ENCODE measurements around the gene DHRS7B.

The DHRS7B gene

DNA sequence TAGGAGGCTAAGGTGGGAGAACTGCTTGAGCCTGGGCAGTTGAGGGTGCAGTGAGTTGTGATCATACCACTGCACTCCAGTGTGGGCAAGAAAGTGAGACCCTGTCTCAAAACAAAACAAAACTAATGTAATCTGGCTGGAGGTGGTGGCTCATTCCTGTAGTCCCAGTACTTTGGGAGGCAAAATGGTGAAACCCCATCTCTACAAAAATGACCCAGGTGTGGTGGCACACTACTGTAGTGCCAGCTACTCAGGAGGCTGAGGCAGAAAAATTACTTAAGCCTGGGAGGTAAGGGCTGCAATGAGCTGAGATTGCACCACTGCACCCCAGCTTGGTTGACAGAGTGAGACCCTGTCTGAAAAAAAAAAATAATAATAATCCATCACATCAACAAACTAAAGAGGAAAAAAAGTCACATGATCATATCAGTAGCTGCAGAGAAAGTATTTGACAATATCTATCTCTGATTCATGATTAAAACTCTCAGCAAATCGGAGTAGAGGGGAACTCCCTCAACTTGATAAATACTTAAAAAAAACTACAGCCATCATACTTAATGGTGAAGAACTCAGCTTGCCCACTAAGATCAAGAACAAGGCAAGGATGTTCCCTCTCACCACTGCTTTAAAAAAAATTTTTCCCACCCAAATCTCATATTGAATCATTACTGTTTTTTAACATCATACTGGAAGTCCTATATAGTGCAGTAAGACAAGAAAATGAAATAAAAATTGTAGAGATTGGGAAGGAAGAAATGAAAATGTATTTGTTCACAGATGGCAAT lies 31.0 kb downstream of the DHRS7B start:
- no peak for DNase-seq (ENCODE audit: low read depth)

DNA sequence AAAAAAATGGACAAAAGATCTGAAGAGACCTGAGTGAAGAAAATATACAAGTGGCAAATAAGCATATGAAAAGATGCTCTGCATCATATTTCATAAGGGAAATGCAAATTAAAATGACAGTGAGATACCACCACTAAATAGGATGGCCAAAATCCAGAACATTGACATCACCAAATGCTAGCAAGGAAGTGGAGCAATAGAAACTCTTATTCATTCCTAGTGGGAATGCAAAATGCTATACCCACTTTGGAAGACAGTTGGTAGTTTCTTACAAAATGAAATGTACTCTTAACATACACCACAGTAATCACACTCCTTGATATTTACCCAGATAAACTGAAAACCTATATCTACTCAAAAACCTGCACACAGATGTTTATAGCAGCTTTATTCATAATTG lies 33.6 kb downstream of the DHRS7B start:
- no peak for DNase-seq (ENCODE audit: low read depth)

DNA sequence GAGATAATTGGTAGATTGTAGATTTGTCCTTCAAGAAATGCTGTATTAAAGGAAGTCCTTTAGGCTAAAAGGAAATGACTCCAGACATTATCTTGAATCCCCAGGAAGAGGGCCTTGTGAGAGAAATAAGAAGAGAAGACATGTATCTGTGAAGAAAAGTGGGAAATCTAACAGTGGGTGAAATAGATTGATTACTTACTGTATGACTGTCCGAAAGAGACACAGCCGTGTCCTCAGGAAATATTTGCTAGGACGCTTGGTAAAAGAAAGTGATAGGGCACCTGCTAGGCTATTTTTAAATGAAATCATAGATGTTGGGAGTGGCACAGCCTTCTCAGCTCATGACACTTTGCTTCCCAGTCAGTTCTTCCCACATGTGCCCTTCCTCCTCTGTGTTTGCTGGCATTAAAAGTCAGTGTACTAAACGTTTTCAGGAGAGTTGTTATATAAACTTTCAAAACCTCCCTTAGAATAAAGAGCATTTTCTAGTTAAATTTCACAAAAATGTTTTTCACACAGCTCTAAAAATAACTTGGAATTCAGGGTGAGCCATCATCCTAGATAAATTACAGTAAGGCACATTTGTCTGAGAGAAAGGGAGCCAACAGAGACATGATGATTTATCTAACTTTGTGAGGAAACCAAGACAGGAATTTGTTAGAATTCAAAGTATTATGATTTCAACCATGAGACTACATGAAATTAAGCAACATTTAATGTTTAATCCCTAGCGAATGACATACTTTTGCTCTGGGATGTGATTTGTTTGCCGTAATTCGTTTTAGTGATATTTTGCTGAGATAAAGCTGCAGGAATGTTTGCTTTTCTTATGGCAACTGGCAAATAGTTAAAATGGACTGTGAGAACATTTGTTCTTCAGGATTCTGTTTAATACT lies 35.0 kb downstream of the DHRS7B start:
- DNase-seq (ENCODE audit: low read depth) = no peak

DNA sequence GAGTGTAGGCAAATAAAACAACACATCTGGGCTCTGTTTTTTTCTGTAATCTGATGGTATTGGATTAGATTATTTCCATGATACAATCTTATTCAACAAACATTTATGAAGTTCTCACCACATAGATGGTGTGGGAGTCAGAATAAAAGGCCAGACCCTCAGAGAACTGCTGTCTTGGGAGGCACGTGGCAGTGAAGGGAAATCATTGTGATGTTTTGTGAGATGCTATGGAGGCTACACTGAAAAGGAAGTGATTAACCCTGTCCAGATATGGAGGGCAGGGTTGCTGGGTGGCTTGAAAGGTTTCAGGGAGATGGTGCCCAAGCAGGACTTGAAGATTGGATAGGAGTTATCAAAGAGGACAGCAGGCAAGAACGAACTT lies 35.6 kb downstream of the DHRS7B start:
- DNase-seq (ENCODE audit: low read depth) = no peak

DNA sequence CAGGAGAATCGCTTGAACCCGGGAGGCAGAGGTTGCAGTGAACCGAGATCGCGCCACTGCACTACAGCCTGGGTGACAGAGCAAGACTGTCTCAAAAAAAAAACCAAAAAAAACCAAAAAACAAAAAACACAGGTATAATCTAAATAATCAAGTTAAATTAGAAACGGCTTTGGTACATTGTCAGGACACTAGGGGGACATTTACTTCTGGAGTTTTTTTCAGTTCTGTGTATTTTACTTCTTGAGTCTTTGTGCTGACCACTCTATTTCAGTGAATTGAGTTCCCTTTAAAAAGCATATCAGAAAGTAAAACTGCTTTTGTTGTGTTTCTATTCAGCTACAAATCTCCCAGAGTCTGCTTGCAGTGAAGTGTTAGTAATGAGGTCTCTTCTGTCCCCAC lies 36.3 kb downstream of the DHRS7B start:
- no peak for DNase-seq (ENCODE audit: low read depth)

DNA sequence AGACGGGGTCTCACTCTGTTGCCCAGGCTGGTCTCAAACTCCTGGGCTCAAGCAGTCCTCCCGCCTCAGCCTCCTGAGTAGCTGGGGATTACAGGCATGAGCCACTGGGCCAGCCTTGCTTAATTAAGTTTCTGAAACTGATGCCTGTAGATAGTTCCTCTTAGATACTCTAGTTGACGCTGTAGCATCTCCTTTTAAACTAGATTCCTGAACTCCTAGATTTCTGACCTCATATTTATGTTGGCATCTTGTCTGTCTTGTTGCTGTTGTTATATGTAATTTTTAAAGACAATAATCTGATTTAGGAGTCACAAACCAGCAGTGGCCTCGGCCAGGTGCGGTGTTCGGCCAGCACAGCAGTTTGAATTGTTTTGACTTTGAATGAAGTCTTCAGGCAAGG lies 37.5 kb downstream of the DHRS7B start:
- DNase-seq (ENCODE audit: low read depth) = no peak

DNA sequence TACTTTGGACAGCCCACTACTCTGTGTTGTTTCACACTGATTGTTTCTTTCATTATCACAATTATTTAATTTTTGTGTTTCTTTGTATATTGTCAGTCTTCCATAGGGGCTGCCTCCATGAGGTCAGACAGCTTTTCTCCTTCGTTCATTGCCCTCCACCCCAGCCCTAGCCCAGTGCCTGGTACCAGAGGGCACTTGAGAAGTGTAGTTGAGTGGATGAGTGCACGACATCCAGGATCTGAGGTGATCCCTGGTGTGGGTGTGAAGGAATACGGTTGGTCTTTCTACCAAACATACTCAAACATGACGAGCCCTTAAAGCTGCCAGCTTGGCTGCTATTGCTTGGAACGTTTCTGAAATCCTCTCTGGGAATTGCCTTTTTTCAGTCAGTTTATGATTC lies 37.9 kb downstream of the DHRS7B start:
- DNase-seq (ENCODE audit: low read depth) = no peak

DNA sequence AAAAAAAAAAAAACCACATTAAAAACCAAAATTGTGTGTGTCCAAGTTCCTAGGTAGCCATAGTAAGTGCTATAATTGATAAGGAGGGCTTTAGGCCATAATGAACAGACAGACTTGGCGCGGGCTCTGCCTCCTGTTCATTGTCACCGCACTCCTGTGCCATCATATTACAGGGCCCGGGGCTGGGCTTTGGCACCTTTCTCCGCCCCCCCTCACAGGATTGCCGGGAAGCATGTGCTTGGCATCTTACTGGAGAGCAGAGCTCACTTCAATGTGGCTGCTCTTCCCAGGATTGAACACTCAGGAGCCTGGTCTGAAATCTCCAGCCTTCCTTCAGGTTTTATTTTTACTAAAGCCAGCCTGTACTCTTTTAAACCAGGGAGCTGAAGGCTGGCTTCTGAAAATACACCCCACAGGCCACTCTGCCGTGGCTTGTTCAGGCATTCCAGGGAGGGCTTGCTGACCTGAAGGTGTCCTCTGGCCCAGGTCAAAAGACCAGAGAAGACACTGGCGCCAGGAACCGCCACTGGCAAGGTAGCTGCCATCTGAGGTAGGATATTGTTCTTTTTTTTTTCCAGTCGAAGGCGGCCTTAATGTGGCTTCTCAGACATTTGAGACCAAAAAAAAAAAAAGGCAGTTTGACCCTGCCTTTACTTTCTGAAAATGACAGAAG lies 39.3 kb downstream of the DHRS7B start:
- DNase-seq (ENCODE audit: low read depth) = no peak

DNA sequence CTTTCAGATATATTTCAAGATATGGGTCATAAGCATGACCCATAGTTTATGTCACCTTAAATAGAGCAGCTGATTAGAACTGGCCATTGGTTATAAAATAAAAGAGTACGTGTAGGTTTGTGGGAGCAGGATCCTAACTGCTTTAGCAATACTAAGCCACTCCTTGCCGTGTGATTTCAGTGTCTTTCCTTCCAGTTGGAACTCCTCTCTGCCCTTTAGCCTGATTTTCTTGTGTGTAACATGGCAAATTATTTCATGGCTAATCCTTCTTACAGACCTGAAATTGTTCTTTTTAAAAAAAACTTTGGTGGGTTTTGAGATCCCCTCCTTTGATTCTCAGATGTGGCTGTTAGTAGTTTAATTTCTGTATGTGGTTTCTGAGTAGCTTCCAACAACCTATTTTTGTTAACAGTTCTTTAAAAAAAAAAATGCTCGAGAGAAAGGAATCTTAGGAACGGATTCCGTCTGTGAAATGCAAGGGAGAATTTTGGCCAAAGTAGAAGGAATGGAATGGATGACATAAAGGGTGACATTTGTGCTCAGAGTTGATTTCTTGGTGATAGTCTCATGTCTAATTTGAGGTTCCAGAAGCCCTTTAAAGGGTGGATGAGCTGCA lies 39.9 kb downstream of the DHRS7B start:
- no peak for DNase-seq (ENCODE audit: low read depth)

DNA sequence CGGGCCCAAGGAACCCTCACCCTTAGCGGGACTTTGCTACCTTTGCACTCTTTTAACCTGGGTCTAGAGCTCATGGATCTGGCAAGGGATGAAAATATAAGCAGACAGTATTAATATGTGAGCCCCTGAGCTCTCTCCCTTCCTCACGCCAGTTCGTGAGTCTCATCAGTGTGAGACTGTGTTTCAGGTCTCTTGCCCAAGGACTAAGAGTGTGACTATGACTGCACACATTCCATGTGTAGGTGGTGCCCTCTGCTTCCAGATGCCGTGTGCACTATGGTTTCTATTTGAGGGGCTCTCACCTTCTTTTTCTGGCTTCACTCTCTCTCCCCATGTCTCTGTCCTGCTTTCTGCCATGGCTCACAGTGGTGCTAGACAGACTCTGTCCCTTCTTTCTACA lies 40.5 kb downstream of the DHRS7B start:
- DNase-seq (ENCODE audit: low read depth) = no peak

DNA sequence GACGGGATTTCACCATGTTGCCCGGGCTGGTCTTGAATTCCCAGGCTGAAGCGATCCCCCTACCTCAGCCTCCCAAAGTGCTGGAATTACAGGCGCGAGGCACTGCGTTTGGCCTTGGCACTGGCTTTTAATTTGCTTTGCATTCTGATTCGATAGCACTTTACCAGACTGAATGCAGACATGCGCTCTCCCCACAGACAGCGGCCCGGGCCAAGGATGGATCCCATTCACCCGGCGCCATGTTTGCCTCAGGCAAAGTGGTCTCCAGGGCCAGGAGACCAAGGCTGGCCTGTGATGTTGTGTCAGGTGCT lies 41.7 kb downstream of the DHRS7B start:
- no peak for DNase-seq (ENCODE audit: low read depth)

DNA sequence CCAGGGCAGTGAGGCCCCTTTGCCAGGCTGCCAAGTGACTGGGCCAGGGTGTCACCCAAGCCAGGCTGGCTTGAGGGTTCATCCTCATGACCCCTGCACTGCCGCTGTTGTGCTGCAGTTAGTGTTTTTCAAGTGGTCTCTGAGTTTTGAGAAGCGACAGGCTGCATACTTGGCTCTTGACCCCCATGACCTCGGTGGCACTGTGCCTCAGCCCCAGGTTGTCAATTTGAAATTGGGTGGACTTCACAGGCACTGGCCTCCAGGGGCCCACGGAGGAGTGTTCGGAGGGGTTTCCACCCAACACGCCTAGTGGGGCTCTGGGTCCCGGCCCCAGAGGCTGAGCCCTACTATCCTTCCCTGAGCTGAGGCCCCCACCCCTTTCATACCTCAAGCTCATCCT lies 42.7 kb downstream of the DHRS7B start:
- no peak for DNase-seq (ENCODE audit: low read depth)

DNA sequence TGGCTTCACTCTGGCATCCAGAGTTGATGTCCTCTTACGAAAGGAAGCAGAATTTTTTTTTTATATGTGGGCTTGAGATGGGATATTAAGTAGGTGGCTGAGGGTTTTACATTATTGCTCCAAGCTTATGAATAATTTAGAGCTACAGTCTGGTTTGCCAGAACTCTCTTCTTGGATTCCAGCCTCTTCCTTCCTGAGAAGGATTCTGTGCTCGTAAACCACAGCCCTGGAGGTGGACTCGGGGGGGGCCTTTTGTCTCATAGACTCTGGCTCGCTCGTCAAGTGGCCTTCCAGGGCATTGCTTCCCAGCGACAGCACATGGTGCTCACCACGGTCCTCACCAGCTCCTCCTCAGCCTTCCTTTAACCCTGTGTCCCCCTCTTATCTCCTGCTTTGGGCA lies 44.0 kb downstream of the DHRS7B start:
- DNase-seq (ENCODE audit: low read depth) = no peak

DNA sequence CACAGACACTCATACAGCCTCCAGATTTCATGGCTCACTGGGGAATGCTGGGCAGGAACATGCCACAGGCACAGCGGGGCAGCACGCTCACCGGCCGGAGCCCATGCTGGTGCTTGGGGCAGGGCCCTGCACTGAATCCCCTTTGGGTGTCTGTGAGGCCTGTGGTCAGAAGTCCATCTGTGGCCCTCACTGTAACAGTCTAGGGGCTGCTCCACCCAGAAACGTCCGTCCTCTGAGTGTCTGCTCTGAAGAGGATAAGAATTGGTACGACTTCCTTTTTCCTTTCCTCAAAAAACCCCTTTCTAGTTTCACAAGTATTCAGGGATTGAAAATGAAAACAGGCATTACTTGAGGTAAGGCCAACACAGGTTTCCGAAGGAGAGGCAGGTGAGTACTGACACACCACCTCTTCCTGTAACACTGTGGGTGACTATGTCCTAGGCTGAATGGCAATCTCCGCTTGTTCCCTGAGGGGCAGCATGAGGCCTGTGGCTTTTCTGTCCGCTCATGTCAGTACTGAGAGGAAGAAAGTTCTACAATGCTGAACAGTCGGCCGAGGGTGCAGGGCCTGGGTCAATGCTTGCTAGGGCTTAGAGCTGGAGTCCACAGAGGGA lies 44.7 kb downstream of the DHRS7B start:
- no peak for DNase-seq (ENCODE audit: low read depth)

DNA sequence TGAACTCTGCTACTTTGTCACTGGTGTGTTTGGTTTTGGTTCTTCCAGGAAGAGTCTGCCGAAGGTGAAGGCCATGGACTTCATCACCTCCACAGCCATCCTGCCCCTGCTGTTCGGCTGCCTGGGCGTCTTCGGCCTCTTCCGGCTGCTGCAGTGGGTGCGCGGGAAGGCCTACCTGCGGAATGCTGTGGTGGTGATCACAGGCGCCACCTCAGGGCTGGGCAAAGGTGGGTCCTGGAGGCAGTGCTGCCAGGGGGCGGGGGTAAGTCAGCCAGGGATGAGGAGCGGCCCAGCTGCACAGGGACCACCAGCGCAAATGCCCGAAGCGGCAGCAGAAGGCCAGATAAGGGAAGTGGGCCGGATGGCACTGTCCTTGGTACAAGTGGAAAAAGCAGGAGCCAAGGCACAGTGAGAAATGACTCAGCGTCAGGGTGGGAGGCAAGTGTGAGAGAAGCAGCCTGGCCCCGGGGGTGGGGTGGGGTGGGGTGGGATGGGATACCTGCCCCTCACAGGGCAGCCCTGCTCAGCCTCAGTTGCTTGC lies 45.3 kb downstream of the DHRS7B start:
- DNase-seq (ENCODE audit: low read depth) = no peak

DNA sequence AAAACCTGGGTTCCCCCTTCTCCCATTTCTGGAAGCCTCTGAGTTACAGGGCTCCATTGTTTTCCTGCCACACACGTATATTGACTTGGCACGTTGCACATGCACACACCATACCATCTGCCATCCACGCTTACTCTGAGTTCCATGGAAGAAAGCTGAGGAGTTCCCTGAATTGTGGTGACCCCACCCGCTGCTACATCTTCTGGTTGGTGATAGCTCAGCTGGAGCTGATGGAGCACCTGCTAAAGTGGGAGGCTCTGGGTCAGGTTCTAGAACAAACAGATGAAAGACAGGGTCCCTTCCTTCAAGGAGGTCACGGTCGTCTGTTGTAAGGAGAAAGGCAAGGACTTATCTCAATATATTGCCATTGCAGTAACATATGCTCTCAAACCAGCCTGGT lies 46.1 kb downstream of the DHRS7B start:
- DNase-seq (ENCODE audit: low read depth) = no peak

DNA sequence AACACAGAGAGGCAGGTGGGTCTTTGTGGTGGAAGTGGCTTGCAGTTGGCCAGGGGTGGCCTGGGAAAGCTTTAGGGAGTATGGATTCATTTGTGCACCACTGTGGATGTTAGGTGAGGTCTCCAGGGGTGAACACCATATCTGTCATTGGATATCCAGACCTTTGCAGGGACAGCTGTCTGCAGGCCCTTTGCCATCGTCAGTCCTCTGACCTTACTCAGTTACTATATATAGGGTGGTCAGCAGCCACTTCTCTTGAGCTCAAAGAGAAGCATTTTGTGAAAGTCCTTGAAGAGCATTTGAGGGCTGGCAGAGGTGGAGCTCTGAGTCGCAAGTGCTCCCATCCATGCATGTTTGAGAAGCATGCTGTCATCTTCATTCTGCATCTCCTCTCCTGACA lies 46.8 kb downstream of the DHRS7B start:
- no peak for DNase-seq (ENCODE audit: low read depth)

DNA sequence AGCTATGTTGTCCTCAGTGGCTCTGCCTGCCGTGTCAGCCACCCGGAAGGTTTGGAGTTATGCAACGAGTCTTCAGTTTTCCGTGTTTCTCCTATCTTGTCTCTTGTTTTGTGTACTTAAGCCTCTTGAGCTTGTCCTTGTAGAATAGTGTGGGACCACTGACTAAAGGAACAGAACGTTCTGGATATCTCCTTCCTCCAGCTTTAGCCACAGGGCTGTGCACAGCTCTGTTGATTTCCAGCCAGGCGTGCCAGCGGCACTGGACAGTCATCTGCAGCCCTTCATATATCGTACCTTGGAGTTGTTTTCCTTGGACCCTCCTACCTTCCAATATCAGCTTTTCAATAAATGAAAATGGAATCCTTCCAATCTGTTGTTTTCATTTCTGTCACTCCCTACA lies 47.4 kb downstream of the DHRS7B start:
- no peak for DNase-seq (ENCODE audit: low read depth)

DNA sequence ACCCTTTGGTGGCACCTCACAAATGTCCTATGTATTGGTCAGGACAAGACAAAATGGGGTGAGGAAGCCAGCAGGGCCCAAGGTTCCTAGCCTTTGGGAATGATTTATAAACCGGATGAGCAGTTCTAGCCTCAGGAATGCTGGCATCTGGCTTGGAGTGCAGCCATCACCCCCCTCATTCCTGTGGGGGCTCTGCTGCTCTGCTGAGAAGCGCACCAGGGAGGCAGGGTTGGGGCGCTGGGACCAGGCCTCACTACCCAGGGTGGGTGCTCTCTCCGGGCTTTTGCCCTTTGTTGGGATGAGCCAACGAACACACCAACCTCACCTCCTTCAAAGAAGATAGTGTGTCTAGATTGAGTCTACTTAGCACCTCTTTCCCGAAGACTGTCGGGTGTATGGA lies 47.9 kb downstream of the DHRS7B start:
- DNase-seq (ENCODE audit: low read depth) = no peak

DNA sequence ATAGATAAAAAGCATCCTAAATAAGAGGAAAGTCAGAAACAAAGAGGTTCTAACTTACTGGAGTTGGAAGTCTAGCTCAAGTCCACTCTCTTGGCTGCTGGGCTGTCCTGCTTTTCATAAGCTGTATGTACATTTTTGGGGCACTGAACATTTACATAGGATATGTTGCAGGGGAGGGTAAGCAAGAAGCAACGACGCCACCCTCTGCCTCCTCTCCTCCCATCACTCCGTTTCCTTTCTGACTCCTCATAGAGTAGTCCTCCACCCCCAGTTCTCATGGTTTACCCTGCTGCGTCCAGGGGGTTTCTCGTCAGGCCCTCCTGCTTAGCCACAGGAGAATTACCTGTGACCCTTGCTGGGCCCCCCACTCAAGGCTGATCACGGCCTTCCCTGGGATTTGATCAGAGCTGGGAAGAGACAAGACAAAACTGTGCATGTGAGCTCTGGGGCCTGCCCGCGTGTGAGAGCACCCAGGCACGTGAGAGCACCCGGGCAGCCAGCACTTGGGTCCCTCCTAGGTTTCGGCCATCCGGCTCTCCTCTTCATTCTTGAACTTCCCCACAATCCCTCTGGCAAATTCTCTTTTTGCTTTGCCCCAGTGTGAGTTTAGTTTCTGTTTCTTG lies 50.1 kb downstream of the DHRS7B start:
- no peak for DNase-seq (ENCODE audit: low read depth)

DNA sequence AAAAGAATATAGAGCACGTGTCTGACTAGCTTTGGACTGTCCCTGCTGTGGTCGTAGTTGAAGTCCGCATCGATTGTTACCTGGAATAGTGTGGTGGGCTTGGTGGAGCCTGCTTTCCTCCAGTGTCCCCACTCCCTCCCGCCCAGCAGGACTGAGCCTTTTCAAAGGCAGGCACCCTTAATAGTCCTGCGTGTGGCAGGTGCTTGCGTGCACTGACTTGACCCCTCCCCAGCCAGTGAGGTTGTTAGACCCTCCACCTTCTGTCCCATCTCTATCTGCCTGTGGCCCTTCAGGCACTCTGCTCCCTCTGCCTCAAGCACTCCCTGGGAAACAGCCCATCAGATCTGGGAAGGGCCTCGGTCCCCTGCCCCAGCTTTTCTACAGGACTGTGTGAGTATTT lies 50.6 kb downstream of the DHRS7B start:
- no peak for DNase-seq (ENCODE audit: low read depth)

All from stimulated activated CD8-positive, alpha-beta memory T cell treated with anti-CD3 and anti-CD28 coated beads, Interleukin-15, amount 100 ng/mL, for 1 hour (primary cell).